Lung (tissue), 12 donors: ENCODE measurements around the gene TFAP2D. TPM values are rescaled to one million over a fixed set of nuclear protein-coding genes. Genes with fewer than 3 reads are reported as not detected.
A peak's percentile ranks its signal among the peaks of the same experiment; 100 is the strongest.

Source experiments
- ATAC-seq: fragments of 200-7000 bp; cut with Tn5 transposase; one replicate; pipeline ENCODE4 v1.9.1; 2020; ENCODE audit warnings: moderate number of reproducible peaks; ENCODE audit not compliant: insufficient read depth, low FRiP score
- DNase-seq, 3 donors: peaks; one replicate each; pipeline ENCODE4 v3.0.0-alpha.2; 2013 to 2017
- H3K27ac ChIP-seq, 2 donors: one replicate each; pipeline ENCODE4 v1.5.1; 2013; ENCODE audit warnings: mild to moderate bottlenecking in 2 of 2, moderate library complexity in 2 of 2, control low read depth in 1 of 2, inconsistent platforms in 1 of 2, low read depth in 1 of 2, low read length in 1 of 2
- H3K27me3 ChIP-seq, 3 donors: one replicate each; pipeline ENCODE4 v1.5.1; 2013; ENCODE audit warnings: low read length in 2 of 3; ENCODE audit not compliant: control insufficient read depth in 3 of 3, insufficient read depth in 3 of 3
- H3K36me3 ChIP-seq, 4 donors: one replicate each; pipeline ENCODE4 v1.5.1; 2013; ENCODE audit warnings: low read length in 4 of 4, mild to moderate bottlenecking in 1 of 4, moderate library complexity in 1 of 4; ENCODE audit not compliant: control insufficient read depth in 4 of 4, insufficient read depth in 4 of 4
- H3K4me1 ChIP-seq, 5 donors: one replicate each; pipeline ENCODE4 v1.5.1; 2013; ENCODE audit warnings: low read length in 5 of 5, mild to moderate bottlenecking in 2 of 5, moderate library complexity in 1 of 5; ENCODE audit not compliant: control insufficient read depth in 5 of 5, insufficient read depth in 5 of 5
- H3K4me3 ChIP-seq: one replicate; pipeline ENCODE4 v1.5.1; 2013; ENCODE audit warnings: mild to moderate bottlenecking, control low read depth, moderate library complexity
- H3K9ac ChIP-seq, 2 donors: one replicate each; pipeline ENCODE4 v1.5.1; 2013; ENCODE audit warnings: low read length in 2 of 2, control low read depth in 1 of 2; ENCODE audit not compliant: insufficient read depth in 1 of 2
- H3K9me3 ChIP-seq, 4 donors: one replicate each; pipeline ENCODE4 v1.5.1; 2013; ENCODE audit warnings: low read length in 3 of 4, mild to moderate bottlenecking in 1 of 4, moderate library complexity in 1 of 4; ENCODE audit not compliant: control insufficient read depth in 4 of 4, insufficient read depth in 3 of 4
- CTCF ChIP-seq: IDR thresholded peaks from 2 replicates; pipeline ENCODE4 v1.5.1; 2012; ENCODE audit warnings: mild to moderate bottlenecking; ENCODE audit errors: control extremely low read depth, extremely low read depth
- WGBS, 2 donors: extraction: QIAGEN DNeasy Blood & Tissue Kit; methylation state at CpG; one replicate each; pipeline ENCODE4 v1.1.7; 2013; 5-methylcytosine and 5-hydroxymethylcytosine counted together
- polyA plus RNA-seq, 2 donors: library from polyadenylated mRNA; stranded (reverse); fragments of 200-250 nt; gene quantifications; one replicate each; pipeline ENCODE4 v1.2.1, GENCODE V29; 2013
- total RNA-seq, 2 donors: library from RNA; depleted of rRNA in 1 of 2; stranded (reverse); fragments of >200 nt in 1 of 2; gene quantifications; one replicate each; pipeline ENCODE4 v1.2.1, GENCODE V29; 2014 to 2021
- donor health status: control.
- donor health status: control.
- donor health status: Bipolar disorder and iron deficiency.
- donor health status: healthy.
- donor health status: DM: yes; HTN: yes; CAD: no.

Gene TFAP2D
- total and polyA plus RNA-seq, 4 donors = not detected

- Histone ChIP-seq H3K9ac (no peak overlapping the region), H3K27me3 (peaks cover 9 to 89% (median 84%) of the 10 kb centered on the region in 3 donors), H3K36me3 (no peaks in the 10 kb centered on the region), H3K4me3 (no peak overlapping the region), H3K4me1 (peaks cover 0 to 10% (median 4%) of the 10 kb centered on the region in 5 donors), H3K9me3 (peaks cover 0 to 6% (median 0%) of the 10 kb centered on the region in 4 donors), H3K27ac (no peak overlapping the region)
- ATAC-seq = no peak
- TF ChIP-seq CTCF = no peak
- peak in 2 of 3 donors; percentile 16 to 23 for DNase-seq
- WGBS, 2 donors = 3 to 4% methylated on average over 58 of the region's 58 CpGs
Measured at GRCh38 chr6:50819904-50820868, 106.9 kb downstream of the TFAP2D start.

GRCh38 chr6:50820869-50821264 lies 107.5 kb downstream of the TFAP2D start:
- no peak for ATAC-seq
- Histone ChIP-seq H3K27me3 (peaks cover 9 to 94% (median 91%) of the 10 kb centered on the region in 3 donors), H3K27ac (no peak overlapping the region), H3K4me1 (peaks cover 0 to 10% (median 4%) of the 10 kb centered on the region in 5 donors), H3K9ac (no peak overlapping the region), H3K36me3 (no peaks in the 10 kb centered on the region), H3K4me3 (no peak overlapping the region), H3K9me3 (peaks cover 0 to 9% (median 0%) of the 10 kb centered on the region in 4 donors)
- TF ChIP-seq CTCF = no peak
- WGBS, 2 donors = 11 to 12% methylated on average over 5 of the region's 5 CpGs
- DNase-seq = peak; percentile 46 to 61 (median 55)

DNA sequence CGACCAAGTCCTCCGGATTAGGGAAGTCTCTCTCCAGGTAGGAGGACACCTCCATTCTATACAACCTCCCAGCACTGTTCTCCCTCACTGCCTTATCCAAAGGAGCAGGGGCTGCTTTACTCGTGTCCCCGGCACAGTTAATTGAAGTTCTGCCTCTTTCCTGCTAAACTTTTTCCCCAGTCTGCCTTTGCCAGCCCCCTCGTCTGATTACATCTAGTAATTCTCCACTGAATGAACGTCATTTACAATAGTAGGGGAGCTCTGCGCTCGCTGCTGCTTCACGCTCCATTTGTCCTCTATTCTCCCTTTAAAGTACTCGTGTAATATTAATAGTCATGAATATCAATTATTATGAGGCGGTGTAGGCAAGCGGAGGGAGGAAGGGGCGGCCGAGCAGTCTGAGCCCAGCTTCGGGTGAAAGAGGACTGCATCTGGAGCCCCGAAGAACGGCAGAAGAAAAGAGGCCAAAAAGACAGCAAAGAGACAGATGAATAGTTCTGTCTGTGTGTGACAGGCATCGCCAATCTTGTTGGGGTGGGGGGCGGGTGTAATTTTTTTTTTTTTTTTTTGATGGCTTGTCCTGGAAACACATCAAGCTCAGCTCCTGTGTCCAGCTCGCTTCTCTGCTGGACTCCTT lies 108.2 kb downstream of the TFAP2D start:
- DNase-seq (peak in 2 of 3 donors; percentile 14 to 20), ATAC-seq (no peak)
- peaks cover 9 to 98% (median 96%) of the 10 kb centered on the region in 3 donors for H3K27me3 ChIP-seq
- peaks cover 0 to 12% (median 0%) of the 10 kb centered on the region in 4 donors for H3K9me3 ChIP-seq
- whole genome bisulfite sequencing, 2 donors = 8 to 9% methylated on average over 20 of the region's 20 CpGs
- no peak overlapping the region for H3K27ac ChIP-seq
- peaks cover 0 to 10% (median 4%) of the 10 kb centered on the region in 5 donors for H3K4me1 ChIP-seq
- H3K9ac ChIP-seq = no peak overlapping the region
- TF ChIP-seq CTCF = no peak
- H3K36me3 ChIP-seq = no peaks in the 10 kb centered on the region
- H3K4me3 ChIP-seq = no peak overlapping the region
